ENCODE measurements around the gene MED12L.

MED12L gene

DNA sequence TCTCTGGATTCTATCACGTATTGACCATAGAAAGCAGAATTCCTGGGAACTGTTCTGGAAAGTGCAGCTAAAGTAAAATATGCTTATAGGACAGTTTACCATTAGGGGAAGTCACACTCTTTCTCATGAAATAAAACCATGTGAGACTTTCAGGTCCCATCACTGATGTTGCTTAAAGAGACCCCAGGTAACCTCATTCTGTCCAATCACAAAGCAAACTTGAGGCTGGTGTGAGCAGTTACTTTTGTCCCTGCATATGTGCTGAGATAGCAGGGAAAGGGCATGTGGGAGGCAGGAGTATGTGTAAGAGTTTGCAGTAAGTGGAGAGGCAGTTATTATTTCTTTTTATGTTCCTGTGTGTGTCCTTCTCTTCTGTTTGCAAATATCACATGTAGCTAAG is 215.1 kb downstream of the MED12L start:
- no peak for DNase-seq (ENCODE audit: low read depth)

DNA sequence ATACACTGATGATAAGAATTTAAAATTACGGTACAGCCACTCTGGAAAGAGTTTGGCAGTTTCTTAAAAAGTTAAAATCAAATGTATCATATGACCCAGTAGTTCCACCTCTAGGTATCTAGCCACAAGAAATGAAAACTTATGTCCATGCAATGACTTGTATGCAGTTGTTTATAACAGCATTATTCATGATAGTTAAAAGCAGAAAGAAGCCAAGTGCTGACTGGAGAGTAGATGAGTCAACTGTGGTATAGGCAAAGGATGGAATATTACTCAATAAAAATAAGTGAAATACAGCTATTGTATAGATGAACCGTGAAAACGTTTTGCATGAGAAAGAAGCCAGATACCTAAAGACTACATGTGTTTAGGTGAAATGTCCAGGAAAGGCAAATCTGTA is 216.3 kb downstream of the MED12L start:
- DNase-seq (ENCODE audit: low read depth) = no peak

DNA sequence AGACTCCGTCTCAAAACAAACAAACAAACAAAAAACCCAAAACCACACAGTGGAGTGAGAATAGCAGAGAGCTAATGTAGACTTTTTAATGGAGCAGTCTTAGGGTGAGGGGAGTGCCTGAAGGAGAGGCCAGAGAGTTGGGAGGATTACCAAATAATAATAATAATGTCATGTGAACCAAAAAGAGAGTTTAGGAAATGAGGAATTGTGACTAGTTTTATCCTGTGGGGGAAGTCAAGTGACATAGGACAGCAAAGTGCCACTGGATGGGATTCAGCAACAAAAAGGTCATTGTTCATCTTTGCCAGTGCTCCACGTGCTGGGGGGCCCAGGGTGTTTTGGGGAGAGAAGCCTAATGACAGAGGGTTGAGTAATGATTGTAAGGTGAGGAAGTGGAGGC is 218.3 kb downstream of the MED12L start:
- no peak for DNase-seq (ENCODE audit: low read depth)

DNA sequence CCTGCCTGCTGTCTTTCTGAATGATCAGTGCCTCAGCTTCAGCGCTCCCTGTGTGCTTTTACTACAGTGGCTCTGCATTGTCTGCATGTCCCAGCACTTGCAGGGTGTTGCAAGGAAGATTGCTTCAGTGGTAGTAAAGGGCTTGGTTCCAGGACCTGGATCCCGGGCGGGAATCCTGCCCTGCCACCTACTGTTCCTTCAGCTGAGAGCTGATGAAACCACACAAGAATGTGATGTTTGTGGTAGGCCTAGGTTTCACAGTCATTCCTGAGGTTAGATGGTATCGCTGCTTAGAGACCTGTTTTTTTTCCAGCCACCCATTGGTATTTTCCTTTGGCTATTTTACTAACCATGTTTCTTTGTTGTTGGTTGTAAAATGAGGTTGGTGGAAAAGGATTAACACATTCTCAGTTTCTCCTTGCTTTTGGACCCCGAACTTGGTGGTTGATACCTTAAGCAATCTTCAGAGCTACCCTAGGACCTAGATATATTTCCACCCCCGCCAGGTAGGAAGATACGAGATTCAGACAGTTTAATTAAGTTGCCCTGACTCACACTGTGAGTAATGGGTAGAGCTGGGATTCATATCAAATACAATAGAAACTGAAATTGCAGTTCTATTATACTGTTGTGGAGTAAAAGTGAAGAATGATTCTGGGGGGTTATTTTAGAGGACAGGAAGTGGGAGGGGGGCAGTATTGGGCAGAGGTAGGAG is 219.8 kb downstream of the MED12L start:
- no peak for DNase-seq (ENCODE audit: low read depth)

DNA sequence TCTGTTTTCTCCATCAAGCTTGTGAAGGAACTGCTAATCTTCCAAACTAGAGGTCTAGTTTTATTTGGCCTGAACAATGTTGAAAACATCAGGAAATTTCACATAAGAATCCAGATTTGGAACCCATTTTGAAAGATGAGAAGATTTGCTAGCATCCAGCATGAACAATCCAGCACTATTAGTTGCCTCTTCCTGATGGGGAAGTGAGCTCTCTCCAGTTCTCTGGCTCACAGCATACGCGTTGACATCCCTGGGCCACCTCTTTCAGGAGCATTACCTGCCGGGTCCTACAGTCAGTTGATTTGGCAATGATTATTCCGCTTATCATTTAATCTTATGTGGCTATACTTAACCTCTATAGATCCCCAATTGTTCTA is 220.3 kb downstream of the MED12L start:
- no peak for DNase-seq (ENCODE audit: low read depth)

DNA sequence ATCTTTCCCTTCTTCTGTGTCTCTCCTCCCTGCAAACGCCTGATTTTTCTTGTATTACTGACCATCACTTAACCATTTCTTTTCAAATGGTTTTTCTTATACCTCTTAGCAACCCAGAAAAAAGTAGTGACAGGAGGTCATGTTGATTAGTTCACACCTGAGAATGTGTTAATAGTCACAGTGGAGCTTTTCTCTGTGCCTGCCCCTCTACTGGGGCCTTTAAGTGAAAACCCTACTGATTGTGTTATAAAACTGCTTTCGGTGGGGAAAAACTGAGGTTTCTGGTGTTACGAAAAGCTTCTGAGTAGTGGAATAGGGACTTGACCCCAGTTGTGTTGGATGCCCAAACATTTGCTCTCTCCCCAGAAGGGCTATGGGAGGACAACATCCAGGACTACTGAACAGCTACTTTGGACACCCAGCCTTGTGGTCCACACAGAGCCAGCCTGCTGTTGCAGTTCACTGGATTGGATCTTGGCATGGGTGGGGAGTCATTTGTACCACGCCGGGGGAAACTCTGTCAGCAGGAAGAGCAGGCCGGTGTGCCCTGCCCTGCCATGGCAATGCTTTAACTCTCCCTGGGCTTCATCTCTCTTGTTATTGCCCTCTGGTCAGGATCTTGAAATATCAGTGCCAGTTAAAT is 220.8 kb downstream of the MED12L start:
- no peak for DNase-seq (ENCODE audit: low read depth)

DNA sequence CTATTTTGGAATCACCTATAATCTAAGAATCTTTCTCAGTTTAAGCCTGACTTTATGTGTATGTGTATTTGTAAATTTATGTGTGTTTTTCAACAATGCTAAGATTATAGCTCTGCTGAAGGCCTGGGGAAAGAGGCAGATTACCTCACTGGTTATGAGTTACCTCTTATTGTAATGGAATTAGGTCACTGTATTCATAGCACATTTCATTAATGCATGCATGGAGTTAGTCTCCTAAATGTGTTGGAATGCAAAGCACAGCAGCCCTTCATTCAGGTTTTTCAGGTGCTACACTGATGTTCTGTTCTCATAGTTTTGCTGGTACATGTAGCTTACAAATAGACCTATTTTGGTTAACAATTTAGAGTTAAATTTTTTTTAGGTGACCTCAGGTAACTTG is 221.7 kb downstream of the MED12L start:
- DNase-seq (ENCODE audit: low read depth) = no peak

DNA sequence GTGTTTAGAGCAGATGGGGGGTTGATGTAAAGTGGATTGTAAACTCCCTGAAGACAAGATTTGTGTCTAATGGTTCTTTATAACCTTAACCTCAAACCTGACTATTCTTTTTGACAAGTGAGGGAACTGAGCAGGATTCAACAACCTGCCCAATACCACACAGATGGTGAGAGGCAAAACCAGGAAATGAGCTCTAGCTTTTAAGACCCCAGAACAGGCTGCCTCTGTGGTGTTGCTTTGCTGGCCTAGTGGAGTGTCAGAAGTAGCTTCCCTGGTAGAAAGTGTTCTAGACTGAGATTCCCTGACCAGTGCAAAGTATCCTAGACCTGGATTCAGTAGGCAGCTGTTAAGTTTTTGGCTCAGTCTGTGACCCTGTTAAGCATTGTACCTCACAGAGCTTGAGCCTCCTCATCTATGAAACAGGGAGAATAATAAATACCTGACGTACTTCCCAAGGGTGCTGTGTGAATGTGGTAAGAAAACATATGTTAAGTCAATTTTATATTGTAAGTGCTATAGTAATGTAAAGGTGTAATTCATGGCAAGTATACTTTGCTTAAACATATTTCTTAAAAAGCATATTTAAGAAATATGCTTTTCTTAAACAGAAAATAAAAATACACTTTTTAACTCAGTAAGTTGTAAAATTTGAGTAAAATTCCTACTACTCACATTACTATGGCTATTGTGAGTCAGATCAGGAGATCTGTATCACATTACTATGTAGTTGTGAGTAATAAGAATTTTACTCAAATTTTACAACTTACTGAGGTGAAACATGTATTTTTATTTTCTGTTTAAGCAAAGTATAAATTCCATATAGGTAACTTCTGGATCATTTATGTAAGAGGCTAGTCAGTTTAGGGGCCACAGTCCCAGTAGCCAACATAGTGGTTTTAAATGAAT is 222.4 kb downstream of the MED12L start:
- no peak for DNase-seq (ENCODE audit: low read depth)

DNA sequence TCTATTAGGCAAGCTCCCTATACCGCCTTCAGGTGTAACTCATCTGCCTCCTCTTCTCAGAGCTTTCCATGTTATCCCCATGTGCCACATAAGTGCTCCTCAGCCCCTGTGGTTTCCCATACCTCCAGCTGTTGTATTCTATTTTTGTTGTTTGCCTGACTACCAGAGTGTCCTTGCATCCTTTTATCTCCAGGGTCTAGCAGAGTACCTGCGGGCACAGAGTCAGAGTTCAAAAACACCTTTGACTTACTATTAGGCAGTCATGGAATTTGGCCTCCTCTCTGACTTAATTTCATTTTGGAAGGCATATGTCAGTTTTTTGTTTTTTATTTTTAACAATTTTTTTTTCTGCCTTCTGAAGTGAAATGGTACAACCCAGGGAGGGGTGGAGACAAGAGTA is 224.1 kb downstream of the MED12L start:
- DNase-seq (ENCODE audit: low read depth) = no peak

DNA sequence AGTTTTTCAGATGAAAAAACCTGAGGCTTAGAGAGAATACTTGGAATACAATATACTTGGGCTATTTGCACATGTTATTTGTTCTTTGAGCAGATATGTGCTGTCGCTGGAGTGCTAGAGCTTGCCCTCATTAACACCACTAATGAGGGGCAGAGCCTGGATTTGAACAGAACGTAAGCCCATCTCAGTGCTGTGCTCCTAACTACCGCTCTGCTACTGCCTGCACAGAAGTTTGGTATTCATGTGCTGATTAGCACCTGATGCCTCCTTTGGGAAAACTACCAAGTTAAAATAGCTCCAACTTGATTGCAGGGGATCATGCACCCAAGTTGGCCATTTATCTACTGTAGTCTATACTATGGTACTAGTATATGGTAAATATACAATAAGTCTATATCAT is 227.5 kb downstream of the MED12L start:
- DNase-seq (ENCODE audit: low read depth) = no peak

DNA sequence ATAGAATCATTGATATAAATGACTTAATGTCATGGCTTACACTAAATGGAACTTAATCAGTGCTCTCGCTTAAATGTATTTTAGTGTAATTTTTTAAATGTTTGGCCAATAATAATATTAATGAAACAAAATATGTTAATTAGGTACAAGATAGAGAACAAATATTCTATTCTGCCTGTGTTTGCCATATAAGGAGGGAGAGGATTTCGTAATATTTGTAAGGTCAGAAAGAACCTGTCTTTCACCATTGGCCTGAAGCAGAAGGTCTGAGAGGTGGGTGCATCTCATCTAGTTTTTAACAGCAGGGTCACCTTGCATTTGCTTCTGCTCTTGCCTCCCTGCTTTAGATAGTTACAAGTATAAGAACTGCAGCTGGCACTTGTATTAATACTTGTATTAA is 228.7 kb downstream of the MED12L start:
- no peak for DNase-seq (ENCODE audit: low read depth)

DNA sequence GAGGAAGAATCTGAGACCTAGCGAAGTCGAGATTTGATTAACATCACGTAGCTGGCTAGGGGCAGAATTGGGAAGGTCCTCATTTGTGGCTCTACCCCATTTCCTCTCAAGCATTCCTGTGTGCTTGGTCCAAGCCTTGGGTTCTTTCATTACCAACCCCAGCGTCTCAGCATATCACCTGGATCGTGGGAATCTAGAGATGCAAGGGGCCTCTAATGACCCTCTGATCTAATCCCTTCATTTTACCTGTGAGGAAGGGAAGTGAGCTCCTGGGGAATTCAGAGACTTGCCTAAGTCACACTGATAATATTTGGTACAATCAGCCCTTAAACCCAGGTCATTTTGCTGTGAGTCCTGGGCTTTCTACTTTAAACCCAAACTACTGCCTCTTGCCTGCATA is 229.1 kb downstream of the MED12L start:
- no peak for DNase-seq (ENCODE audit: low read depth)

DNA sequence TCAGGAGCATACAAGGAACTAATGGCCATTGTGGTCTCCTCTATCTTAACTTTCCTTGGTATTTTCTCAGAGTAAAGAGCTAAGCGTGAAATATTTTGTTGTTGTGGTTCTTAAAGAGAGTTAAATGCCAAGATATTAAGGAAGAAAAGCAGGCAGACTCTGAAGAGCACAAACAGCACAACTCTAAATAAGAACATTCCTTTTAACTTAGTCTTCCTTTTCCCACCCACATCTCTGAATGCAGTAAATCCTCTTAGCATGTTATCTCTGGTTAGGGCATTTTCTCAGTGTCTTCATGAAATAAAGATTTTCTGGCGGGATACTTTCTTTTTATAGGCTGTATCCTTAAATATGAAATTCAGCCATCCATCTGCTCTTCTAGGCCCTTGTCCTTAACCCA is 229.7 kb downstream of the MED12L start:
- no peak for DNase-seq (ENCODE audit: low read depth)

DNA sequence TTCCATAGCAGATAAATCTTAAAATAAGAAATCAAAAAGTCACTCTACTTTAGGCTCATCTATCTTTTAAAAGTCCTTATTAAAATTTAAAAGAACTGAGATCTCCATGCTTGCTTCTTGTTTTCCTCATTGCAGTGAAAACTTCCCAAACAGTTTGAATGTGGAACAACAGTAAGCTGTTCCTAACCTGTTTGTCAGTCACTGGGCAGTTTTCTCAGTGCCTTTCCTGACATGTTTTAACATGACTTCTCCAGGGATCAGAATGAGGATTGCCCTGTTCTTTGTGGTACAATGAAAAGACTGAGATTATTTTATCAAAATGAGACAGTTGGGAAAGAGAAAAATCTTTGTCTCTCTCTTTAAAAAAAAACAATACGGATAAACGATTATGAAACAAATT is 230.4 kb downstream of the MED12L start:
- no peak for DNase-seq (ENCODE audit: low read depth)

DNA sequence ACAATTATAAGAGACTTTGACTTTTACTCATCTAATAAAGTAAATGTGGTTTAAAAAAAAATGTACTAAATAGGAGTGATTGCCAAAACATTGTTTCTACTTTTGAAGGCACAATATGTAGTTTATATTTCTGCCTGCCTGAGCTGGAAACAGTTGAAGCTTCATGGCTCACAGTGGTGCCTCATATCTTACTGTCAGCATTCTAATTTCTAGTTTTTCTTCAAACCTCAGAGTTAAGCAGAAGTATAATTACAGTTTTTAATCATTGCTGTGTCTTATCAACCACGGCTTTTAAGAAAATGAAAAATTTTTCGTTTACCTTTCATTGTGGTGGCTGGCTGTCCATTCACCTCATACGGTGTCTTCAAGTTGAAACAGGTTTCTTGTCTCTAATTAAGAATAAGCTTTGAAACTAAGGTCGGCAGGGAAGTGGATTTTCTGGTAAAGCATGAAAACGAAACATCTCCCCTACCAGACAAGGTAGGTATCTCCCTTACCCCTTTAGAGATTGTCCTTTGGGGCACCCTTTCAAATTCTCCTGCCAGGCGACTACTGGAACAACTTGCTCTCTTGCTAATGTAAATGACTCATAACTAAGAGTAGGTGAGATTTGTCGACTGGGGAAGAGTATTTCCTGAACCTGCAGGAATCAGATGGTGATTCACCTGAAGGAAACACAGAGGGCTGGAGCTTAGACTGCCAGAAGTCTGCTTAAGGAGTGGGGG is 231.0 kb downstream of the MED12L start, which contains the start of gene GPR87:
GPR87 (minus strand) TSS at position 554 of the 725 bp plus-strand sequence. CDS start 16,720 bp downstream, outside the sequence.
- DNase-seq (ENCODE audit: low read depth) = no peak

DNA sequence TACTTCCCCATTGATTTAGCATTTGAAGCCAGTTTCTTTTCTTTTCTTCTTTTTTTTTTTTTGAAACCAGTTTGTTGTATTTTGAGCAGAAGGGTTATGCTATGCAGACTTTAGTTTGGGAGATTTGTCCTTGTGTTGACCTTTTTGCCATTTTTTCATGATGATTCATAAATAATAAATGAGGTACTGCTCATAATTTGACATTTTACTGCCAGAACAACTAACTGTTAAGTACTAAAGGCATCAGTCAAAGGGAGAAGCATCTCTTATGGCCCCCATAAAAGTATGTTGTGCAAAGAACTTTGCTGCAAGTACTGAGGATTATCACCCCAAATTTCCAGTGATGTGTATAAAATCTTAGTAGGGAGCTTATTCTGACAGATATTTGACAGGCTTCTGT is 232.8 kb downstream of the MED12L start:
- DNase-seq (ENCODE audit: low read depth) = no peak

DNA sequence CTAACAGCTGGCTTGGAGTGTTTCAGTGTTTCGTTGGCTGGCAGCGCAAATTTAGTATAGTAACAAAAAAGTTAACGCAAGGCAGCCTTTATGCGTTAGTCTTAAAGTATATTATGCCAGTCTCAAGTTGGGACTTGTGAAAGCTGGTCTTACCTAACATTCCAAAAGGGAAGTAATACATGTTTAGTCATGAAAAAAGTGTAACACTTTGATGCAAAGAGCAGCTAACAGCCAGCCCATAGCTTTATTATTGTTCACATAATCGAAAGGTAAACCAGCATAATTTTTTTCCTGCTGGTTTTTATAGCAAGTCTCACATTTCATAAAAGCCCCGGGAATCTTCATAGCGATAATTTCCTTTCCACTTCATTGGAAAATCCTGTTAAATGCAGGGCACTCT is 233.5 kb downstream of the MED12L start:
- no peak for DNase-seq (ENCODE audit: low read depth)

DNA sequence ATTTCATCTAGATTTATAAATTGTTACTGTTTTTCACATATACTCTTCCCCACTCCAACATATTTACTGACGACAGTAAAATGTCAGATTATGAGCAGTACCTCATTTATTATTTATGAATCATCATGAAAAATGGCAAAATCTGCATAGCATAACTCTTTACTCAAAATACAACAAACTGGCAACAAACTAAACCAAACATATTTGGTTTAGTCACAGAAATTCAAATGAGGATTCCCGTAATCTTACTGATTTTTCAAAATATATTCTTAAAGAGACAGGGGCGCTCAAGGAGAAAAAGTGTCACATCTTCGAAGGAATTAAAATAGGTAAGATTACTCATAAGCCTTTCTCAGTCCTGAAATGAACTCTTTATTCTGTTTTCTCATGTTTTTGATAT is 234.2 kb downstream of the MED12L start:
- no peak for DNase-seq (ENCODE audit: low read depth)

DNA sequence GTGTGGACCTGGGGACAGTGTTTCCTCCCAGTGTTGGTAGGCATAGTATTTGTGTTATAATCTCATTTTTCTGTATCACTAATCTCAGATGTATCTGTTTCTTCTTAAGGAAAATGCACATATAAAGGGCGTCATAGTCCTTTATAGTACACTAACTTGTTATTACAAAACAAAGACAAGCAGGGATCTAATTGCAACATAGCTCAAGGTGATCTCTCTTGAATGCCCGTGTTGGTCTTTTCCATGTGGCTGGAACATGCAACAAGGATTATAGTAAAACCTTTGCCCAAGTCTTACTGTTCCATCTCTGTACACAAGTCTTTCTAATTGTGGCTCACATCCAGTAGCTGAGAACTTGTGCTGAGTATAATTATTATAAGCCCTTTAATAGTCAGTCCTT is 234.7 kb downstream of the MED12L start:
- no peak for DNase-seq (ENCODE audit: low read depth)

DNA sequence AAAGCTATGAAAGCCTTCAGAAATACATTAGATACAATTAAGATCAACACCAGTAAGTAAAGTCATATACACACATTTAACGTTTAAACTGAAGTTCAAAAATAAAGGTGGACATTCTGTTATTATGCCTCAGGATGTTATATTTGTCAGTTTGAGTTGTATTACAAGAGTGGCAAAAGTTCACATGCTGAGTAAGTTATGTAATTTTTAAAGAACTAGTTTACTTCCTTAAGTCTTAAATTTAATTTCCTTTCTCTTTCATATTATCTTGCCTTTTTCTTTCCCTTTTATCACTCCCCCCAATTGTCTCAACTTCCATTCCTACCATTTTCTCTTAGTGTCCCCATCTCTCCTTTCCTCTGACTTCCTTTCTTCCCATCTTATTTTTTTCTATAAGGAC is 236.1 kb downstream of the MED12L start:
- no peak for DNase-seq (ENCODE audit: low read depth)

DNA sequence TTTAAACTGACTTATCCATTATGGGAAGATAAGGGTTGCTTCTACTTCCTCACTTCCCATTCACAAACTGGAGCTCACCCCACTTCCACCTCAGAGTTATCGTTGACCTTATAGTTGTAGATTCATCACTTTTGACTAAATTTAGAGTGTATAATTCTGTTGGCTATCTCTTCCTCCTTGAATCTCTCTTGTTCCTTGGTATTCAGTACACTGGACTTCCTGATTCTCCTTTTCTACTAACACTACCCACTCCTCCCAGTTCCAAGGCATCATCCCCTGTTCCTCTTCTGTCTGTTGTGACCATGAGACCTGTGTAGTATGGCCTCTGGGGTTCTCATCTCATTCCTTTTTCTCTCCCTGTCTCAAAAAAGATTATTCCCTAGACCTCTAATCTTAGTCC is 237.0 kb downstream of the MED12L start:
- no peak for DNase-seq (ENCODE audit: low read depth)

DNA sequence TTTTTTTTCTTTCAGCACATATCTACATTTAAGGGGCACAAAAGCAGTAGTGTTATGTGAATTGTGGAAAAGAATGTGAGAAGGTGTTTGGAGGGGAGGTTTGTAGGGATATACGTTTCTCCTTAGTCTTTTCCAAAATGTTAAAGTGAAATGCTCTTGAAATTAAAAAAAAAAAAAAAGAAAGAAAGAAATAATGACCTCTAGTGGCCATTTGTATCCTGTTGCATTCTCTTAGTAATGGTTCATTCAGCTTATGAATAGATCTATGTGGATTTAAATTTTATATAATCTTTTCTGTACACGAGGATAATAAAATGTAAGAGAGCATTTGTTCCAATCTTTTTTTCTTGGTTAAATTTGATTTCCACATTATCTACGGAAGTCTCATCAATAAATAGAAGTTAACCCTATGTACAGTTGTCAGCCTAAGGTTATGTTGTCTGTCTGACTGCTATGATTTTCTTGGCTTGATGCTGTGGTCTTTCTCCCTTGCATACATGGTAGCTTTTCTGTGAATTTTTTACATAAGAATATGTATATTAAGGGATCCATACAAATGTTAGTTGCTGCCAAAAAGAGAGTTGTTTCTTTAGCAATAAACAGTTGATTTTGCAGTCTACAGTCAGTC is 242.2 kb downstream of the MED12L start:
- no peak for DNase-seq (ENCODE audit: low read depth)

Data from T follicular helper cell (primary cell).